Activated naive CD4-positive, alpha-beta T cell treated with anti-CD3 and anti-CD28 coated beads, Interleukin-2, amount 50 U/mL, for 72 hours (primary cell): ENCODE measurements around the gene TBL3. TPM values are rescaled to one million over a fixed set of nuclear protein-coding genes. Genes with fewer than 3 reads are reported as not detected.

Experiments
- ATAC-seq, 2 donors: fragments of 150-1000 bp; cut with Tn5 transposase; 2 replicates each; pipeline ENCODE4 v1.10.0; 2021; ENCODE audit warnings: mild to moderate bottlenecking in 2 of 2, moderate library complexity in 2 of 2
- DNase-seq, 2 donors: peaks; one replicate each; pipeline ENCODE4 v3.0.0; 2021 to 2022; ENCODE audit warnings: low spot score in 2 of 2
- H3K27ac Mint-ChIP-seq, 2 donors: one replicate each; pipeline ENCODE4 v1.8.0; 2022; ENCODE audit warnings: mild to moderate bottlenecking in 2 of 2, mixed read lengths in 2 of 2
- H3K36me3 Mint-ChIP-seq, 2 donors: one replicate each; pipeline ENCODE4 v1.8.0; 2022; ENCODE audit warnings: mixed read lengths in 2 of 2
- H3K9me3 Mint-ChIP-seq, 2 donors: one replicate each; pipeline ENCODE4 v1.8.0; 2022; ENCODE audit warnings: mixed read lengths in 2 of 2
- total RNA-seq, 2 donors: library from RNA; stranded (reverse); gene quantifications; one replicate each; pipeline ENCODE4 v1.2.3, GENCODE V29; 2022

TBL3 gene
- total RNA-seq, 2 donors from 2014 or later: 18.8 to 37.2 TPM

DNA sequence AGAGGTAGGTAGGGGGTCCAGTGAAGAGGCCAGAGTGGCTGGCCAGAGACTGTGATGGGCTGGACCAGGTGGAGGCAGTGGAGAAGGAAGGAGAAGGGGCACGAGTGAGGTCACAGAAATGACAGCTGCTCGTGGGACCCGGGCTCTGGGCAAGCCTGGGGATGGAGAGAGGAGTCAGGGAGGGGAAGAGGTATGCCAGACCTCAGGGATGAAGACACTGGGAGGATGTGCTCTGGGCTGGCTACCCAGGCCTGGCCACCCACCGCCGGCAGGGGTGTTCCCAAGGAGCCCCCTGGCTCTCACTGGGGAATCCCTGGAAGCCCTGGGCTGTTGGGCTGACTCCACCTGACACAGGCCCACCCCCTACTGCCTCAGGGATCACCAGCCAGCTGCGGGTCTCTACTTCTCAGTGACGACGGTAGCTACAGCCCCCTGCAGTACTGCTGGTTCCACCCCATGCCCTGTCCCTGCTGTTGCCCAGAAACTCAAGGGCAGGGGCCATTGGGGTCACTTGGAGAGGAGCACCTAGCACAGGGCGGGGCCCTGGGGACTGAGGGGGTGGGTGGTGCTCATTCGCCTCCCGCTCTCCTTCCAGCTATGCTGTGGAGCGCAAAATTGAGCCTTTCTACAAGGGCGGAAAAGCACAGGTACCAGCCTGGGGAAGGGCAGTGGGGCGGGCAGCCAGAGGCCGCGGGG lies 1.8 kb downstream of the TBL3 start:
- DNase-seq (no peak), ATAC-seq (no peak)
- Mint-ChIP-seq H3K9me3 (no peaks in the 10 kb centered on the region), H3K27ac (no peak overlapping the region), H3K36me3 (peaks cover 21 to 30% of the 10 kb centered on the region in 2 donors)

DNA sequence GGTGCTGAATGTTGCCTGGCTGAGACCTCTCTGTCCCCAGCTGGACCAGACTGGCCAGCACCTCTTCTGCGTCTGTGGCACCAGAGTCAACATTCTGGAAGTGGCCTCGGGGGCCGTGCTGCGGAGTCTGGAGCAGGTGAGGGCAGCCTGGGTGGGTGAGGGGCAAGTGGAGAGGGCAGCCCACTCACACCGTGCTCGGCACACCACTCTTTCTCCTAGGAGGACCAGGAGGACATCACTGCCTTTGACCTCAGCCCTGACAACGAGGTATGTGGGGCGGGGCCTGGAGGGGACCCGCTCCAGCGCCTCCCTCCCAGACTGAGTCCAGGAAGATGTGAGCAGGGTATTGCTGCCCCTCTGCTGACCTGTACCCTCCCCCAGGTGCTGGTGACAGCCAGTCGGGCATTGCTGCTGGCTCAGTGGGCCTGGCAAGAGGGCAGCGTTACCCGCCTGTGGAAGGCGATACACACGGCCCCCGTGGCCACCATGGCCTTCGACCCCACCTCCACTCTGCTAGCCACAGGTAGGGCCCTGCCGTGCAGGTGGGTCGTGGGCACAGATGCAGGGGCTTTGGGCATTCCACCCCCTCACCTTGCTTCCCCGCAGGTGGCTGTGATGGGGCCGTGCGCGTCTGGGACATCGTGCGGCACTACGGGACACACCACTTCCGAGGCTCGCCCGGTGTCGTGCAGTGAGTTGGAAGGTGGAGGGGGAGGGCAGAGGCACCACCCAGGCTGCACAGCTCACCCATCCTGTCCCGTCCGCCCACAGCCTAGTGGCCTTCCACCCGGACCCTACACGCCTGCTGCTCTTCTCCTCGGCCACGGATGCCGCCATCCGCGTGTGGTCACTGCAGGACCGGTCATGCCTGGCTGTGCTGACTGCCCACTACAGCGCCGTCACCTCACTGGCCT lies 2.6 kb downstream of the TBL3 start:
- ATAC-seq (no peak), DNase-seq (no peak)
- H3K27ac Mint-ChIP-seq: peak overlapping the region in 1 of 2 donors; percentile 29
- peaks cover 21 to 30% of the 10 kb centered on the region in 2 donors for H3K36me3 Mint-ChIP-seq
- no peaks in the 10 kb centered on the region for H3K9me3 Mint-ChIP-seq

DNA sequence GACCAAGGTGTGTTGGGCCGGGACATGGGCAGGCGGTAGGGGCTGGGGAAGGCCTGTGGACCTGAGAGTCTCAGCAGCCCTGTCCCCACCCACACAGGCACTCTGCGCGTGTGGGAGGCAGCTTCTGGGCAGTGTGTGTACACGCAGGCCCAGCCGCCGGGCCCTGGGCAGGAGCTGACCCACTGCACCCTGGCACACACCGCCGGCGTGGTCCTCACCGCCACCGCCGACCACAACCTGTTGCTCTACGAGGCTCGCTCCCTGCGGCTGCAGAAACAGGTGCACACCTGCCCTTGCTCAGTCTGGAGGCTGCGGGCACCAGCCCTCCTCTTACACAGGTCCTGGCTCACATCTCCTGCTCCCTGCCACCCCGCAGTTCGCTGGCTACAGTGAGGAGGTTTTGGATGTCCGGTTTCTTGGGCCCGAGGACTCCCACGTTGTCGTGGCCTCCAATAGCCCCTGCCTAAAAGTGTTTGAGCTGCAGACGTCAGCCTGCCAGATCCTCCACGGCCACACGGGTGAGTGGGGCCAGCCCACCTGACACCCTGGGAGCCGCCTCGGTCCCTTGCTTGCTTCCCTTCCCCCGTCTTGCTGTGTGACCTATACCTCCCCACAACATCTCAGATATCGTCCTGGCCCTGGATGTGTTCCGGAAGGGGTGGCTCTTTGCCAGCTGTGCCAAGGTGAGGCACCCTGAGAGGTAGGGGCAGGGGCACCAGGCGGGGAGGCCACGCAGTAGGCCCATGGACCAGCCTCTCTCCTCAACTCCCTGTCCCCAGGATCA lies 3.8 kb downstream of the TBL3 start:
- peaks cover 21 to 30% of the 10 kb centered on the region in 2 donors for H3K36me3 Mint-ChIP-seq
- DNase-seq (no peak), ATAC-seq (no peak)
- no peak overlapping the region for H3K27ac Mint-ChIP-seq
- H3K9me3 Mint-ChIP-seq: no peaks in the 10 kb centered on the region

DNA sequence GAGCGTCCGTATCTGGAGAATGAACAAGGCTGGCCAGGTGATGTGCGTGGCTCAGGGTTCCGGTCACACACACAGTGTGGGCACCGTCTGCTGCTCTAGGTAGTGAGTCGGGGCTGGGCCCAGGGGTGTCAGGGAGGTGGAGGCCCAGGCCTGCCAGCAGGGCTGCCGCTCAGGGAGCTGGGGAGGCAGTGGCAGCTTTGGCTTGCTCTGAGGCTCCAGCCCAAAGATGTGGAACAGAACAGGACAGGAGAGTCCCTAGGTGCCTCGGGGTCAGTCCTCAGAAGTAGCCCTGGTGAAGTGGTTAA lies 4.3 kb downstream of the TBL3 start:
- no peak for ATAC-seq
- DNase-seq: no peak
- H3K36me3 Mint-ChIP-seq: peaks cover 17 to 27% of the 10 kb centered on the region in 2 donors
- no peaks in the 10 kb centered on the region for H3K9me3 Mint-ChIP-seq
- no peak overlapping the region for H3K27ac Mint-ChIP-seq

DNA sequence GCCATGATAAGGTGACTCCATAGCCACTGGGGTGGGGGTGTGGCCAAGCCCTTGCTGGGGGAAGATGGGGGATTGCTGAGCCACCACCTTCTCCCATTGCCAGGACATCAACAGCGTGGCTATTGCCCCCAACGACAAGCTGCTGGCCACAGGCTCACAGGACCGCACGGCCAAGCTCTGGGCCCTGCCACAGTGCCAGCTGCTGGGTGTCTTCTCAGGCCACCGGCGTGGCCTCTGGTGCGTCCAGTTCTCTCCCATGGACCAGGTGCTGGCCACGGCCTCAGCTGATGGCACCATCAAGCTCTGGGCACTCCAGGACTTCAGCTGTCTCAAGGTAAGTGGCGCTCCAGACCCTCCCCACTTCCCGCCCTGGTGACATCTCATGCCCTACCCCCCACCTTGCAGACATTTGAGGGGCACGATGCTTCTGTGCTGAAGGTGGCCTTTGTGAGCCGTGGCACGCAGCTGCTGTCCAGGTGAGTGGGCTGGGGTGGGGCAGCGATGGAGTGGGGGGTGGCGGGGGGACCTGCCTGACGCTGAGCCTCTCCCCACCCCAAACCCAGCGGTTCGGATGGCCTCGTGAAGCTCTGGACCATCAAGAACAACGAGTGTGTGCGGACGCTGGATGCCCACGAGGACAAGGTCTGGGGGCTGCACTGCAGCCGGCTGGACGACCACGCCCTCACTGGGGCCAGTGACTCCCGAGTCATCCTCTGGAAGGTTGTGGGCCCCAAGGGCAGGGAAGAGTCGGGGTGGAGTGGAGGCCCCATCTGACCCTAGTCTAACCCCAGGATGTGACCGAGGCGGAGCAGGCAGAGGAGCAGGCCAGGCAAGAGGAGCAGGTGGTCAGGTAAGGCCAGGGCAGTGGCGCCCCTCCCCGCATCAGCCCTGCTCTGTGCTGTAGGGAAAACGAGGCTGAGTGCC lies 5.4 kb downstream of the TBL3 start:
- DNase-seq (no peak), ATAC-seq (no peak)
- no peak overlapping the region for H3K27ac Mint-ChIP-seq
- peaks cover 7 to 17% of the 10 kb centered on the region in 2 donors for H3K36me3 Mint-ChIP-seq
- no peaks in the 10 kb centered on the region for H3K9me3 Mint-ChIP-seq

DNA sequence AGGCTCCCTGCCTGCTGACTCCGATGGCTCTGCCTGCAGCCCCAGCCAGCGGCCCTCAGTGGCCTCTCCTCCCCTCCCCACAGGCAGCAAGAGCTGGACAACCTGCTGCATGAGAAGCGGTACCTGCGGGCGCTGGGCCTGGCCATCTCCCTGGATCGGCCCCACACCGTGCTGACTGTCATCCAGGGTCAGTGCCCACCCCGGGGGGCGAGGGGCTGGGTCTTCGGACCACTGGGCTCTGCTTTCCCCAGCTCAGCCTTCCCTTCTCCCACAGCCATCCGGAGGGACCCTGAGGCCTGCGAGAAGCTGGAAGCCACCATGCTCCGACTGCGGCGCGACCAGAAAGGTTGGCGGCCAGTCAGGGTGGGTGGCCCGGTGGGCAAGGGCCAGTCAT lies 6.0 kb downstream of the TBL3 start:
- ATAC-seq (no peak), DNase-seq (no peak)
- Mint-ChIP-seq H3K9me3 (no peaks in the 10 kb centered on the region), H3K27ac (no peak overlapping the region), H3K36me3 (peaks cover 7 to 13% of the 10 kb centered on the region in 2 donors)

DNA sequence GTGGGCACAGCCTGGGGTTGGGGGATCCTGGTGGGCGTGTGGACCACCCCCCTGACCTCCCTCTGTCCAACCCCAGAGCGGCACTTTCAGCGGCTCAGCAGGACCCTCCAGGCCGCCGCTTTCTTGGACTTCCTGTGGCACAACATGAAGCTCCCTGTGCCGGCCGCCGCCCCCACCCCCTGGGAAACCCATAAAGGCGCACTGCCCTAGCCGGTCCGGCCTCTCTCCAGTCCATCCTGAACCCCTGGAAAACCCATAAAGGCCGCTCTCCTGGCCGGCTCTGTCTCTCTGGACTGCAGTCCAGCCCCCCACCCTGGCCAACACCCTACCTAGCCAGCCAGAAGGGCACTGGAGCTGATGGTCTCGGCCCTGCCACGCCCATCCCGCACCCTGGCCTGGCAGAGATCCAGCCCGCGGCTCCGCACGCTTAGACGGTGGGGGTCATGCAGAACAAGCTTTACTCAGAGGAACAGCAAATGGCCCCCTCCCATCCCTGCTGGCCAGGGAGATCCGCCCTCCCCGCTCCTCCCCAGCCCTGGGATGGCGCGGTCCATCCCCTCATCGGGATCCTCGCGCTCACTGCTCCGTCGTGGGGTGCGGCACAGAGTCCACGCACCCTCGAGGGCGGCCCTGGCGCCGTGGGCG lies 6.7 kb downstream of the TBL3 start:
- H3K36me3 Mint-ChIP-seq: peaks cover 7 to 13% of the 10 kb centered on the region in 2 donors
- H3K9me3 Mint-ChIP-seq: no peaks in the 10 kb centered on the region
- no peak for DNase-seq
- no peak for ATAC-seq
- H3K27ac Mint-ChIP-seq: no peak overlapping the region

DNA sequence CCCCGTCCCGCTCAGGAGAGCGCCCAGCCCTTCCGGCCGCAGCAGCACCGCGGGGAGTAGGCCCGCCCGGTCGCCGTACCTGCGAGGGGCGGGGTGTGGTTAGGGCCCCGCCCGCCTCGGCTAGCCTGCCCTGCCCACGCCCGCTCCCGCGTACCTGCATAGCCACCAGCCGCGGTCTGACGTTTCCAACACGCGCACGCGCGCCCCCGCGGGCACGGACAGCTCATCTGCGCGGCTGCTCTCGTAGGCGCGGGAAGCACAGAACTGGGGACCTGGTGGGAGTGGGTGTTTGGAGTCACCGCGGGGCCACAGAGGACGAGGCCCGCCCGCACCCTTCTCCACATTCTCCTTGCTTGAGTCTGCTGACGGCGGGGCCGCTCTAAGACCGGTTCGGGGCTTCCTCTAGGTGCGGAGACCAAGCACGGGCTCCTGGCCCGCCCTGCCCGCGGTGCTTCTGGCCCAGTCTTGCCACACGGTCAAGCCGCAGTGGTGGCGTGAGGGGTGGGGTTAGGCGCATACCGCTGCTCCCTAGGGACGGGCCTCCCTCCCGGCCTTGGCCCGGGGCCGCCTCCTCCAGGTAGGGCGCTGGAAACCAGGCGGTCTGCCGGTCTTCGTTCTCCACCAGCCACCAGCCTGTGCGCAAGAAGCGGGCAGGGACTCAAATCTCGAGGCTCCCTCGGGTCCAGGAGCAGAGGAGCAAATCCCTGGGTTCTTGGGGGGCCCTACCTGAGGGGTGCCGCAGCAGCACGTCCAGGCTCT lies 7.6 kb downstream of the TBL3 start:
- no peak for ATAC-seq

DNA sequence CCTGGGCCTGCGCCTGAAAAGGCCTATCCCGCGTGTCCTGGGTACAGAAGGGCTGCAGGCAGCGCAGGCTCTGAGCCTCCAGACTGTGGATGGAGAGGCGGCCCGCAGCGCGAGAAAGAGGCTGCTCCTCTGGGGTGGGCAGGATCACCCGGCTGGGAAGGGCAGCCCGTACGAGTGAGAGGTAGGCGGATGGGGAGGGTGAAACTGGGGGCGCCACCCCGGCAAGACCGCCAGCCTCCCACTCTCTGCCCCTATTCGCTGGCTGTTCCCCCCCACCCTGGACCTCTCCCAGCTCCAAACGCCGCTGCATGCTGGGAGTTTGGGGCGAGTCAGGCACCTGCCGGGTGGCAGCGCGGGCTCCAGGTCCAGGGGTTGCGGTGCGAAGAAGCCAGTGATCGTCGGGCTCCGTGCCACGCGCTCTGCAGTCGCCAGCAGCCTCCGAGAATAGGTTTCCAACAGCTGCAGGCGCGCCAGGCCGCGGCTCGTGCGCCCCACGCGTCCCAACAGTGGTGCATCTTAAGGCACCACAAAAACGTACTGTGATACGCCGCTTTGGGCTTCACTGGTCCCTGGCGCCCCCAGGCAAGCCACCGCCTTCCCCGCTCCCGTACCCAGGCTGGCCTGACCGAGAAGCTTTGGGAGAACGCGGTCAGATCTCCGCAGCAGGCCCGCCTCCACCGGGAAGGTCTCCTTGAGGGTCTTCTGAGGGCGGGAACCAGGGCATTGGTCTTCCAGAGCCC lies 8.3 kb downstream of the TBL3 start:
- no peak for DNase-seq
- no peak for ATAC-seq
- no peaks in the 10 kb centered on the region for H3K9me3 Mint-ChIP-seq
- peaks cover 7 to 8% of the 10 kb centered on the region in 2 donors for H3K36me3 Mint-ChIP-seq
- no peak overlapping the region for H3K27ac Mint-ChIP-seq

More for the DNA sequence above, 7.6 kb downstream of the TBL3 start:
- no peak for DNase-seq
- H3K9me3 Mint-ChIP-seq: no peaks in the 10 kb centered on the region
- H3K36me3 Mint-ChIP-seq: peaks cover 7 to 13% of the 10 kb centered on the region in 2 donors
- no peak overlapping the region for H3K27ac Mint-ChIP-seq

DNA sequence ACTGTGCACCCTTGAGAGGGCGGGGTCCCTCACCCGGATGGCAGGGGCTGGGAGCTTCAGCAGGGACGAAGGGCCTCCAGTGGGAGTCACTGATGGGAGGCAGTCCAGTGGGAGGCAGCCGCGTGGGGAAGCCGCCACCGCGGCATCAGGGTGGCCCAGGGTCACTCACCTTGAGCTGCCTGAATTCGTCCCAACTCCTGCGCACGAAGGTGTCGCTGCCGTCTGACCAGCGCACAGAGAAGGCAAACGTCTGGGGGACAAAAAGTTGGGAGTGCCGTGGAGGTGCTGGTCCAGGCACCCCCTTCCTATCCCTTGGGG lies 8.9 kb downstream of the TBL3 start:
- H3K27ac Mint-ChIP-seq: no peak overlapping the region
- DNase-seq (no peak), ATAC-seq (no peak)
- no peaks in the 10 kb centered on the region for H3K9me3 Mint-ChIP-seq
- peaks cover 5 to 6% of the 10 kb centered on the region in 2 donors for H3K36me3 Mint-ChIP-seq

DNA sequence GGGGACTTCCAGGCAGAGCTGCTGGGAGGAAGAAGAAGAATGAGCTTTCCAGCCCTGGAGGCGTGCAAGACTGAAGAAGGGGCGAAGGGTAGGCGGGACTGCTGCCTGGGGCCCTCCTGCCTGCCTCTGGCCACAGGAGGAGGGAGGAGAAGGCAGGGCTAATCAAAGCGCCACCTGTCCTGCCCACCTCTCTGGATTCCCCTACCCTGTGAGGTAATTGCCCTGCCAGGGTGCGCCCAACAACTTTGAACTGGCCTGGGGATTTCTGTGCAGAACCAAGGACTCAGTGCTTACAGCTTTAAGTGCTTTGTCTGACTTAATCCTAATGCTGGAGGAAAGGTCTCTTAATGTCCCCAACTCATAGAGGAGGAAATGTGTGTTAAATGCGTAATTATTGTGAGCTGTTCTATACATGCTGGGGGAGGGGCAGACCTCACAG lies 9.6 kb downstream of the TBL3 start, which contains the start of gene NOXO1:
Gene NOXO1 (minus strand): TSS at position 72 of the 439 bp plus-strand sequence. CDS start 290 bp downstream, outside the sequence.
- DNase-seq (no peak), ATAC-seq (no peak)
- Mint-ChIP-seq H3K9me3 (no peaks in the 10 kb centered on the region), H3K27ac (no peak within 1 kb of the TSS), H3K36me3 (peaks cover 0 to 3% of the 10 kb centered on the region in 2 donors)

DNA sequence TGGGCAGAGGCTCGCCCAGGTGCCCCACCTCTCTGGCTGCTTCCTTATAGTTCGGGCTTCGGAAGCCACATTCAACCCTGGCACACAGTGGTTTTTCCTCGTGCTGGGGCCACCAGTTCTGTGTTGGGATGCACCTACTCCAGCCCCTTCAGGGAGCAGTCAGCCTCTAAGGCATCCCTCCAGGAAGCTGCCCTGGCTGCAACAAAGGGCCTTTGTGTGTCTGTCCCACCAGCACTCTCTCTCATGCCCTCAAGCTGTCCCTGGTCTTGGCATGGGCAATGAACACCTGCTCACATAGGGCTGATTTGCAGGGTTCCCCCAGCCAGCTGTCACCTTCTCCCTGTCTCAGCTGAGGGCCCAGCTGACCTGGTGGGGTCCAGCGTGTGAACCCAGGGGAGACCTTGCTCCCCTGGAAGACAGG lies 10.2 kb downstream of the TBL3 start:
- ATAC-seq: no peak
- Mint-ChIP-seq H3K27ac (no peak overlapping the region), H3K36me3 (peaks cover 0 to 6% of the 10 kb centered on the region in 2 donors), H3K9me3 (no peaks in the 10 kb centered on the region)
- no peak for DNase-seq

DNA sequence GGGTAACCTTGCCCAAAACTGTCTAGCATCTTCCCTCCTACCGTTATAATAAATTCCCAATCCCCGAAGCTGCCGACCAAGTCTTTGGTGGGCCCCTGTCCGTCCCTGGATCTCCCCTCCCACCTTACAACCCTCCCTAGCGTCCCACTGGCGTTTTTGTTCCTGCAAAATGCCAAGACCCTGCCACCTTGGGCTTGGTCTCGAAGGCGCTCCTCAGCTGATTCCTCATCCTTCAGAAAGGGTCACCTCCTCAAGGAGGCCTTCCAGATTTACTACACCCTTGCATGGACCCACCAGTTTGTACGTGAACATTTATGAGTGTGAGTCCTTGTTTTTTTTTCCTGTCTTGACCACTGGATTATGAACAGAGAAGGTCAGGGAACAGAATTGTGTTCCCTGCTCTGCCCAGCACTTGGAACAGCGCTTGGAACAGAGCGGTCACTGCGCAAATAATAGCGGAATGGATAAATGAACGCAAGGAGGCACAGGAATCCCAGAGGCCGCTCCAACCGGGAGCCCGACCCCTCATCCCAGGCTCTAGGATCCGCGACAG lies 11.2 kb downstream of the TBL3 start:
- no peak for ATAC-seq
- peaks cover 0 to 6% of the 10 kb centered on the region in 2 donors for H3K36me3 Mint-ChIP-seq
- no peak for DNase-seq
- H3K27ac Mint-ChIP-seq: no peak overlapping the region
- no peaks in the 10 kb centered on the region for H3K9me3 Mint-ChIP-seq
